Pulmonary artery endothelial cell (primary cell): ENCODE results near the gene VIPR2. TPM values are rescaled to one million over a fixed set of nuclear protein-coding genes. Genes with fewer than 3 reads are reported as not detected.
"Not testable (repeated sequence)": the region's sequence is repeated elsewhere in the genome, so short reads cannot be mapped to it uniquely, and the experiment has no call there.

Experiments
- DNase-seq: peaks from one replicate; pipeline ENCODE4 v3.0.0-alpha.2; 2011; ENCODE audit warnings: low read depth, low spot score
- total RNA-seq: library from RNA; depleted of rRNA; stranded (reverse); fragments of >200 nt; gene quantifications from 2 replicates; pipeline ENCODE4 v1.2.3, GENCODE V29; 2014

VIPR2 gene
- total RNA-seq, 1 donor from 2014 or later = not detected

DNA sequence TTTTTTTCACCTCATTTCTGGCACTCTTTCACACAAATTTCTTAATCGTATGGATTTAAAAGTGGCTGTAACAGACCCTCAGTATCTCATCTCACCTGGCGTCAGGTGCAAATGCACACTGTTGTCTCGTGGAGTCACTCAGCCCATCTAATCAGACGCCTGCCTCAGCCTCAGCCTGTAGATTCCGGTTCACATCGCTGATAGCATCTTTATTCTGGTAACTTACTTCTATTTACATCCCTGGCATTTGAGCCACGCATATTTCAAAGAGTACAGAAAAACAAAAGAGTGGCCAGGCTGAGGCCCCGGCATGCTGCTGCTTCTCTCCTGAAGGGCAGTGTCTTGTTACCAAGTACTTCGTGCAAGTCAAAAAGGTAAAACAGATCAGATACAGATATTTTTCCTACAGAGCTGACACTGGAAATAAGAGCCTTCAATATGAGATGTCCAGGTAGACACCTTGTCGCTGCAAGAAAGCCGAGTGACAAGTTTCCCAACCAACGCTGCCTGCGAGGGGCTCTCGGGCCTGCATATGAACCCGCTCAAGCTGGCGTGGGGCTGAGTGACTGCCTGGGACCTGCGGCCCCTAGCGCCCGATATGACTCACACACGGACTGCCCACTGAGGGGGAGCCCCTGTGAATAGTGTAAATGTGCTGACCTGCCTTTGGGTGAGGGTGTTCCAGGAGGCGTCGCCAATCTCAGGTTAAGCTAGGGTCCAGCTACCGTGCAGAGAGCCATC is 4.3 kb downstream of the VIPR2 start:
- no peak for DNase-seq

DNA sequence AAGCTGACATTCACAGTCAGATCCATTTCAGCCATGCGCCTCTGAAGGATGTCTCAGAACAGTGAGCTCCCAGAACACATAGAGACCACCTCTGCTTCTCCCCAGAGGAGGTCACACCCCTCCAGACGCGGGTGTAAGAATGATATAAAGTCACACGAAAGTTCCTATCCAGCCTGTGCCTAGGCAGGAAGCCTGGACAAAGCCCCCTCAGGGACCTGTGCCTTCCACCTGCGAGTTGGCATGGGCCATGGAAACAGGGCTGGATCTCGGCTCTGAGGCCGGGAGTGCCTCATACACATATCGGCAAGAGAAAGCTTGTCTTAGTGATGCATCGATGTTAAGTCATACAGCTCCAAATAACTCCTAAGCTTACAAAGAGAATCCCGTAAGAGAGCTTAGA is 5.0 kb downstream of the VIPR2 start:
- no peak for DNase-seq

DNA sequence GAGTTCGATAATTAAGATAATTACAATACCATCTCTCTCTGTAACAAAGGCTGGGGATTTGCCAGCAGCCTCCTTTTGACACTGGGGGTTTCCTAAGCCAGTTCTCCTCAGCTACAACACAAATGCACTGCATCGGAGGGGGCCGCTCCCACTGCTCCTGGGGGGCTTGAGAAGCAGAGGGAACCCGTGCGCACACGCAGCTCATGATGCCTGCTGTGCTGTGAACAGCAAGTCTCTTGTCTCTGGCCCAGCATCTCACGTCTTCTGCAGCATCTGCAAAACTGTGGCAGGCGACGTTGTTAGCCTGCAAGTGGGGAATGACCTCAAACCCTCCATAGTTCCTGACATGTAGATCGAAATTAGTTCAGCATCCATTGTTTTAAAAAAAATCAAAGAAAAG is 5.5 kb downstream of the VIPR2 start:
- DNase-seq = no peak

GRCh38 chr7:159138508-159138907 is 6.2 kb downstream of the VIPR2 start:
- DNase-seq = no peak

DNA sequence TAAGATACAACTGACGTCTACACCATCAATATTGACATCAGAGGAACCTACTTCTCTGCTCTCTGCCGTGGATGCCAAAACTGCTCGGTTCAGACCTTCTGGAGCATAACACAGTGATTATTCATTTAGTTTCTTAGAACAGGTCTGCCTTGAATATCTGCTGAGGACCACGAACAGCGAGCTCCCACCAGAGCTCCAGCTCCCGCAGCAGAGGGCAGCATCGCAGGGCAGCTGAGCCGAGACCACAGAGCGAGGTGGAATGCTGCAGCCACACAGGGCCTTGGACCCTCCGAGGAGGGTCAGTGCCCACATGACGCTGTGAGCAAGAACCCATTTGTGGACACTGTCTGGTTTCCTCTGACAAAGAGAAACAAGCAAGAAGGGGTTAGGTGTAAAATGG is 6.8 kb downstream of the VIPR2 start:
- no peak for DNase-seq

- DNase-seq = no peak
Observed at GRCh38 chr7:159136846-159137245, 7.8 kb downstream of the VIPR2 start.

DNA sequence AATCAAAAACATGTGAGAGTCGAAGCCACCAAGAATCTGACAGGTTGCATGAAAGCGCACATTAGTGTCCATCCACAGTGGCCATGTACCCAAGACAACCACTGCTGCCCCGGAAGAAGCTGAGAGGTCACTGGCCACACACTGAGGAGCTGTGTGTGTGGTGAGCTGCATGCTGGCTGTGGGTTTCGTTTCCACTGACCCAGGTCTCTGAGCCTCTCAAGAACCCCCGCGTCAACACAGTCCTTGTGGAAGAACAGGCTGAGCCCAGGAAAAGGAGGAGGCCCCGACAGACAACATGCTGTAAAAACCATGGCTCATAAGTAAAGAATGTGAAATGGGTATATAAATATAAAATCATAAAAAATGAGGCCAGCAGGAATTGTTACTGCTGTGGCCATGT is 8.2 kb downstream of the VIPR2 start:
- no peak for DNase-seq

- no peak for DNase-seq
Observed at GRCh38 chr7:159136013-159136412, 8.7 kb downstream of the VIPR2 start.

DNA sequence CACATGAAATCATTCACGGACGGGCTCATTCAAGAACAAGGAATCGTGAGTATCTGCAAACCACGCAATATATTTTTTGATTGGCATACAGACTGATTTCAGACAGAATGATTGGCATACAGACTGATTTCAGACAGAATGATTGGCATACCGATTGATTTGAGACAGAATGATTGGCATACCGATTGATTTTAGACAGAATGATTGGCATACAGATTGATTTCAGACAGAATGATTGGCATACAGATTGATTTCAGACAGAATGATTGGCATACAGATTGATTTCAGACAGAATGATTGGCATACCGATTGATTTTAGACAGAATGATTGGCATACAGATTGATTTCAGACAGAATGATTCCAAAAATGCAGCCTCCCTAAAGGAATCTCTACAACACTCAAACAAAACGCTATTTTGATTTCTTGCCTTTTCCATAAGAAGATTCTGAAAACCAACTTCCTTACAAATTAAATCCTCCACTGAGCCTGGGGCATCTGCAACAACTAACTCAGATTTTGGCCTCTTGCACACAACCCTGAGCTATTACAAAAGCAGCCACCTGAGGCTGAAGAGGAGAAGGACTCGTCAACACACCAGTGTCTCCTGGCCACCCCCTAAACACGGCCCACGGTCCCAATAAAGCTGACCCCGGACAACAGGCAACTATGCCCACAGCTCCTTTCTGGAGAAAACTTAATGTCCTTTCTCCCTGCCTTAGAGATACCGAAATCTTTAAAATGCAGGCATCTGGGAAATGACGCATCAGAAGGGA is 11.8 kb downstream of the VIPR2 start:
- DNase-seq = not testable (repeated sequence)

DNA sequence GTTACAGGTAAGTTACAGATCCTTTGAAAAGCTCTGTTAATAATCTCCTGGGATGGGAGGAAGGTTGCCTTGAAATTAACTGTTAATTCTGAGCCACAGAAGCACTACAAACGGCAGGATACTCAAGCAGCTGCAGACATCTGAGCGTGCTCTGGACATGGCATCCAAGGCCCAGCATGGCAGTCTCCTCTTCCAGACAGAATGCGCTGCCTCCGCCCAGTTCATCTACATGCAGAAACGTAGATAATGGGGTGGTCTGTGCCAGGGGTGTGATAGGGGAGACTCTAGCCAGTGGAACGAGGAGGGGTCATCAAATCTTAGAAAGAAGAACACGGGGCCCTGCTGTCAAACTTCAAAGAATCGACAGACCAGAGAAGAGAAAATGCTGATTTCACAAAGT is 13.8 kb downstream of the VIPR2 start:
- DNase-seq = no peak

DNA sequence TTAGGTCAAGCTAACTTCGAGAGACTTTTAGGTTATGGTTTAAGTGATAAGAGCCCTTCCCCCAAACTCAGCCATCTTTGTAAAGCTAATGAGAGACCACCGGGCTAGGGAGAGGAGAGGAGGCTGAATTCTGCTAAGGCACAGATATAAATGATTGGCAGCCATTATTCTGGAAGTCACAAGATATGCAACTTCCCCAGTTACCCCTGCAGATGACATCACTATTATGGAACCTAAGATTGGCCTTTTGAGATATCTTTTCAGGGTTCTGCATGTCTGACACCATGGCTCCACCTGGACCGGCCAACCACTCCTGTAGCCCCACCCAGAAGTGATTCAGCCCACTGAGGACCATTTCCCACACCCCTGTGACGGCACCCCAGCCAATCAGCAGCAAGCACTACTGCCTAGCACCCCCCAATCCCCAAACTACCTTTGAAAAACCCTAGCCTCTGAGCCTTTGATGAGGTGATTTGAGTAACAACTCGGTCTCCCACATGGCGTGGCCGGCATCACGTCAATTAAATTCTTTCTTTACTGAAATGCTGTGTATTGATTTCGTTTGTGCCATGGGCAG is 14.4 kb downstream of the VIPR2 start:
- no peak for DNase-seq

DNA sequence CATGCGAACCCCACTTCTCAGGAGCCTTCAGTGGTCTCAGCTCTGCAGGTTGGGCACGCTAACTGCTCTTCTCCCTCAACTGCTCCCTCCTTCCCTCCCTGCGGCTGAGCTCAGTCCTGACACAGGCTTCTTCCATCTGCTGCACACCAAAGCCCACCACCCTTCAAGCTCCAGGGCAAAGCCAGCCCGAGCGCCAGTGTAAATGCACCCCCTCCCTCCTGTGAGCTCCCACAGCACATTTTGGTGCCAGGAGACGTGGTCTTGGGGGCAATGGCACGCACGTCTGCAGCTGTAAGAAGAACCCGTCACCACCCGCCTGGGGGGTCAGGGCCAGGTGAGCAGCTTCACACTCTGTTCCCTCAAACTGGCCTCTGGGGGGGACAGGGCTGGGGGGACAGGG is 15.9 kb downstream of the VIPR2 start:
- DNase-seq = no peak

- DNase-seq = no peak
Observed at GRCh38 chr7:159127691-159128642, 16.7 kb downstream of the VIPR2 start.

DNA sequence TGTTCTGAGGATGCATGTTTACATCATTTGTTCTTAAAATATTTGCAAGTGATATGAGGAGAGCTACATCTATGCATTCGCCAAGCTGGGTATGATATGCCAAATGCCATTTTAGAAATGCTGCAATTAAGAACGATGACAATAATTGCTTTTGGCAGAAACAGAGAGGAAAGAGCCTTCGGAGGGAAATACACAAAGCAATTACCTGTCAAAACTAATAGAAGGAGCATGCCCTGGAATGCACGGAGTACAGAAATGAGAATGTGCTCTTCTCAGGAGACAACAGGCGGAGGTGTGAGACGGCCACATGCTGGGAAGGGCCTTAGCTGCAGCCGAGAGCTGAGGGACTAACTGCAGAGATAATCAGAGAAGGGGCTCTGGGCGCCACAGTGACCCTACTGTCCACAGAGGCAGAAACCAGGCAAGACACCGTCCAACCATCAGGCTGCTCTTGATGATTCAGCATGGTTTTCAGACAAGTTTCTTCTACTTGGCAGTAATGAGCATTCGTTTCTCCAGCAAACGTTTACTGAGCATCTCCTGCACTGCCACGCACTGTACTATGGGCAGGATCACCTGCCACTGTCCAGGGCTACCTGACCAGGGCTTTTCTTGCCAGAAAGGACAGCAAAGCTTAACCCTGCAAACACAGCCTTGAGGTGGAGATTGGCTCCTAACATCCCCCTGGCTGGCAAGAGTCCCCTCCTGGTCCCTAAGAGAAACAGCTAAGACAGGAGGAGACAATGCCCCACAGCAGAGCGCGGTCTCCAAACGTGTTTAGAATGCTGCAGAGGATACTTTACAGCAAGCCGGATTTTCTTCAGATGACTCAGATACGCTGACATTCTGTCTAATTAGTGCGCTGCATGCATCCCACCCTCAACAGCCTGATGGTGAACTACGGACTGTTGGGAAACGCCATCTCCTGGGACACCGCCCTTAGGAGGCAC is 18.1 kb downstream of the VIPR2 start:
- no peak for DNase-seq

- no peak for DNase-seq
Observed at GRCh38 chr7:159125955-159126270, 18.8 kb downstream of the VIPR2 start.

- DNase-seq = no peak
Observed at GRCh38 chr7:159125104-159125954, 19.3 kb downstream of the VIPR2 start.

DNA sequence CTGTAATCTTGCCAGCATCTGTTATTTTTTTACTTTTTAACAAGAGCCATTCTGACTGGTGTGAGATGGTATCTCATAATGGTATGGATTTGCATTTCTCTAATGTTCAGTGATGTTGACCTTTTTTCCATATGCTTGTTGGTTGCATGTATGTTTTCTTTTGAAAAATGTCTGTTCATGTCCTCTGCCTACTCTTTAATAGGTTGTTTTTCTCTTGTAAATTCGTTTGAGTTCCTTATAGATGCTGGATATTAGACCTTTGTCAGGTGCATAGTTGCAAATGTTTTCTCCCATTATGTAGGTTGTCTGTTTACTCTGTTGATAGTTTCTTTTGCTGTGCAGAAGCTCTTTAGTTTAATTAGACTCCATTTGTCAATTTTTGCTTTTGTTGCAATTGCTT is 20.9 kb downstream of the VIPR2 start:
- not testable (repeated sequence) for DNase-seq

DNA sequence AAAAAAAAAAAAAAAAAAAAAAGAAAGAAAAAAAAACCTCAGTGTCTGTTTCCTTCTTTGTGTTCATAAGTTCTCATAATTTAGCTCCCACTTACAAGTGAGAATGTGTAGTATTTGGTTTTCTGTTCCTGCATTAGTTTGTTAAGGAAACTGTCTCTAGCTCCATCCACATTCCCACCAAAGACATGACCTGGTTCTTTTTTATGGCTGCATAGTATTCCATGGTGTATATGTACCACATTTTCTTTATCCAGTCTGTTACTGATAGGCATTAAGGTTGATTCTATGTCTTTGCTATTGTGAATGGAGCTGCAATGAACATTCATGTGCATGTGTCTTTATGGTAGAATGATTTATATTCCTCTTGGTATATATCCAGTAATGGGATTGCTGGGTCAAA is 21.4 kb downstream of the VIPR2 start:
- DNase-seq = not testable (repeated sequence)

- no peak for DNase-seq
Observed at GRCh38 chr7:159122276-159122675, 22.4 kb downstream of the VIPR2 start.

DNA sequence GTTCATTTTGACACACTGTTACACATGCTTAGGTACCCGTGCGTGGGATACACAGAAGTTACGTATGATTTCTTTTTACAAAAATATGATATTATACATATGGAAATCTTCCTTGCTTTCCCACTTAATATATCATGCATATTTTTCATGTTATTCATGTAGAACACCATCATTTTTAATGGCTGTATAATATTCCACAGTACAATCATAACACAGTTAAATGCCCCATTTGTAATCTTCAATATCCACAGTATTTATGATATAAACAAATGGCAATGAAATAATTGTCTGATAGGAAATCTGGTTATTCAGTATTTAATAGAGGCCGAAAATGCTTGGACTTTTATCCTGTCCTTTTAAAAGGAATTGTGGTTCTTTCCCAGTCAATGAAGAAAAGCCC is 23.2 kb downstream of the VIPR2 start:
- DNase-seq = no peak
